Peyer's patch (tissue), 4 donors: ENCODE data around the gene RARS1.

ENCODE experiments used
- CTCF ChIP-seq, 6 experiments: fragments of 450-650 bp in 4 of 6; fragments of 200-600 bp in 2 of 6; sonication (generic) in 1 of 6; IDR thresholded peaks; one replicate each; pipeline ENCODE4 v1.5.1; 2017 to 2019; ENCODE audit warnings: antibody characterized with exemption in 6 of 6, mild to moderate bottlenecking in 3 of 6, moderate library complexity in 1 of 6
- POLR2A ChIP-seq, 2 donors: fragments of 450-650 bp; IDR thresholded peaks; one replicate each; pipeline ENCODE4 v1.5.1; 2017; ENCODE audit warnings: antibody characterized with exemption in 2 of 2, mild to moderate bottlenecking in 2 of 2, moderate library complexity in 2 of 2

- TF ChIP-seq CTCF (IDR thresholded peaks at IDR 0.05) = no peak
- TF ChIP-seq POLR2A (IDR thresholded peaks at IDR 0.05) = no peak
Observed at GRCh38 chr5:168480601-168481000, 5.7 kb upstream of the RARS1 start.
